HL-60/S4 treated with retinoic acid at 250 ng/mL for 4 days and 3 days (cell line): ENCODE results near the gene PTPRCAP.
"Not testable (repeated sequence)": the region's sequence is repeated elsewhere in the genome, so short reads cannot be mapped to it uniquely, and the experiment has no call there.

Experiments
- in situ Hi-C: fragments of 300-500 bp; cut with MboI; formaldehyde crosslinking; loops from 2 replicates; pipeline ENCODE4 v1.7.0; 2022; ENCODE audit warnings: low sequenced_read_pairs

PTPRCAP gene

DNA sequence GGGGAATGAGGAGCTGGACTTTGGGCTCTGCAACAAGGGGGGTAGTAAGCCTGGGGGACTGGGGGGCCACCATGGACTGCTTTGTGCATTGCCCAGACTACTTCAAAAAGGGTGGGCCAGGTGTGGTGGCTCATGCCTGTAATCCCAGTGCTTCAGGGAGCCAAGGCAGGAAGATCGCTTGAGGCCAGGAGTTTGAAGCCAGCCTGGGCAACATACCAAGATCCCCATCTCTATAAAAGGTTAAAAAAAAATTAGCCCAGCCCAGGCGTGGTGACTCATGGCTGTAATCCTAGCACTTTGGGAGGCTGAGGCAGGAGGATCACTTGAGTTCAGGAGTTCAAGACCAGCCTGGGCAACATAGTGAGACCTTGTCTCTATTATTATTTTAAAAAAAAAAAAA, 28.0 kb upstream of the PTPRCAP start:
- in situ Hi-C loops = not testable (repeated sequence)

DNA sequence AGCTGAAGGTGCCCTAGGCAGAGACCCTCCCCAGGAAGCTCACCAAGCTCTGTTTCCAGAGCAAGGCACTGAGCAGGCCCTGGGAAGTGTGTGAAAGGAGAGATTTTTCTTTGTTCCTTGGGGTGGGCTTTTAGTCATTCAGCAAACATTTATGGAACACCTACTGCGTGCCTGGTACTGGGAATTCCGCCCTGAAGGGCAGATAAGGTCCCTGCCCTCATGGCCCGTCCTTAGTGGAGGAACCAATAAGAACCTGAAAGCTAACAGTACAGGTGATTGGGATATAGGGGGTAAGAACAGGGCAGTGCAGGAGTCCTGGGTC, 27.7 kb upstream of the PTPRCAP start:
- in situ Hi-C loops = no loop called here

DNA sequence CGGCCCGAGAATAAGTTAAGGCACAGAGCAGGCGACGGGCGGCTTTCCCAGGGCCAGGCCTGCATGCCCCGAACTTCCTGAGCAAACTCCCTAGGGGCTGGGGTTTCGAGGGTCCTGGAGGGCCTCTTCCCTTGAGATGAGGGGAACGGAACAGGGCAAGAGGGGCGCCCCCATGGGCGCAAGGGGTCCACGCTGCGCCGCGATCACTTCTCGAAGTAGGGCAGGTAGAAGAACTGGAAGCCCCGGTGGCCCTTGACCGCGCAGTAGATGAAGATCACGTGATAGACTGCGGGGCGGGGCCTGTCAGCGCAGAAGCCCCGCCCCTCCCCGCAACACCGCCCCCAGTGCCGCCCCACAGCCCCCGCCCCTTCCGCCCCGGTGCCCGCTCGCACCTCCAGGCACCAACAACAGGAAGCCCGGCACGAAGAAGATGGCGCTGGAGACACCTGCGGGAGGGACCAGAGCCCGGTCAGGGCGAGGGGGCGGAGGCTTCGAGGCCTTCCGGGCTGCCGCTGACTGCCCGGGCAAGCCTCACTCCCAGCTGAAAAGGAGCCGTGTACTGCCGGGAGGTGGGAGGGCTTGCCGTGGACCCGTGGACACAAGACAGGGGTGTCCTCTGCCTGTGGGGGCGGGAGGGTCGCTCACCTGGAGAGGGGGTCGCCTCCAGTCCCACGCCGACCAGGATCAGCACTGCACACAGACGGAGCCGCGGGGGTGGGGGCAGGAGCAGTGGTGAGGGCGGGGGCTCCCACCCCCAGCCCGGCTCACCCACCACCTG, 27.1 kb upstream of the PTPRCAP start:
- in situ Hi-C loops = no loop called here

DNA sequence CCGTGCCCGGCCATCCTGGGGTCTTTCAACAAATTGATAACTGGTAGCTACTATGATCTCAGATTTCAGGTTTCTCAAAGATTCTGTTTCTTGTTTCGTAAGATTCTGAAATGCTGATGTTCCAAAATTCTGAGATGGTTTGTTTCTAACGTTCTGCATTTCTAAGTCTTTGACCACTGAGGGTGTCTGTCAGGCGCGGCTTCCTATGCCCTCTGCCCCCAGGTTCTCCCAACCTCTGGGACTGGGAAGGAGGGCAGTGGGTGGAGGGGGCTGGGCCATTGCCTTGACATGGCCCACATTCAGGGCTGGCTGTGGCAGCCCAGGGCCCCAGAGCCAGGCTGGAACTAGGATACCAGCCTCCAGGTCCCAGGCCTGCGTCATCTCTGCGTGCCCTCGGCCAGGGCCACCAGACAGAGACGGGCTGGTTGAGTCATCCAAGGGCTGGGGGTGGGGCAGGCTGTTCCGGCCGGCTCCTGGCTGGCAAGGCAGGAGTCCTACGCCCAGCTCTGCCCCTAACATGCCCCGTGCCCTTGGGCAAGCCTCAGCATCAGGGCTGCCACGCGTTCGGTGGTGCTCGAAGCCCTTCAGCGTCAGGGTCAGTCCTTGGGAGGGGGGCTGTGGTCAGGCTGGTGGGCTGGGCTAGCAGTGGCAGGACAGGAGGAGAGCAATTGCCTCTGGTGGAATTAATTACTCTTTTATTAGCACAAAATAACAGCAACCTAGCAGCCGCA, 26.4 kb upstream of the PTPRCAP start:
- in situ Hi-C loops = no loop called here

DNA sequence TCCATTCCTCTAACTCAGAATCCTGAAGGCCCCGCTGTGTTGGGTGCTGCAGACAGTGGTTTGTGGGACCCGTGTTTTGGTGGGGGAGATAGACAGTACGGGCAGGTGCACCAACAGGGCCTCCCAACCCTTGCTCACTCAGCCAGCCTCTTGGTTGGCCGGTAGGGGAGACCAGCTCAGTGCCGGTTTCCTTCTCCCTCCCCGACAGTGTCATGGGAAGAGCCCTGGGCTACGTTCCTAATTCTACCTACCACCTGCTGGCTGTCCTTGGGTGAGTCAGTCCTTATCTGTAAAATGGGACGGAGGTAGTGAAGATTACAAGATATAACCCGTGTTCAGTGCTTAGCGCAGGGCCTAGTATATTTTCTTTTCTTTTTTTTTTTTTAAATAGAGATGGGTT, 25.7 kb upstream of the PTPRCAP start:
- in situ Hi-C loops = no loop called here

DNA sequence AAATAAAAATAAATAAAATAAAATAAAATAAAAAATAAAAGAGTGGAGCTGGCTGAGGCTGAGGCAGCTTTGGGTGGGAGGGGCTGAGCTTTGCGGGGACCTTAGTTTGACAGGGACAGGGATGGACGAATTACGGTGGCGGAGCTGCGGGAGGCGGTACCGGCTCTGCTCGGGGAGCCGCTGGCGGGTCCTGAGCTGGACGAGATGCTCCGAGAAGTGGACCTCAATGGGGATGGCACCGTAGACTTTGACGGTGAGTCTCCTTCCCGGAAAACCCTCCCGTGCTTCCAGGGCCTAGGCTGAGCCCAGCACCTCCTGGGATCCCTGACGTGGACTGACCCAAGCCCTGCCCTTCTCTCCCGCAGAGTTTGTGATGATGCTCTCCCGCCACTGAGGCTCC, 20.8 kb upstream of the PTPRCAP start:
- in situ Hi-C loops = no loop called here

DNA sequence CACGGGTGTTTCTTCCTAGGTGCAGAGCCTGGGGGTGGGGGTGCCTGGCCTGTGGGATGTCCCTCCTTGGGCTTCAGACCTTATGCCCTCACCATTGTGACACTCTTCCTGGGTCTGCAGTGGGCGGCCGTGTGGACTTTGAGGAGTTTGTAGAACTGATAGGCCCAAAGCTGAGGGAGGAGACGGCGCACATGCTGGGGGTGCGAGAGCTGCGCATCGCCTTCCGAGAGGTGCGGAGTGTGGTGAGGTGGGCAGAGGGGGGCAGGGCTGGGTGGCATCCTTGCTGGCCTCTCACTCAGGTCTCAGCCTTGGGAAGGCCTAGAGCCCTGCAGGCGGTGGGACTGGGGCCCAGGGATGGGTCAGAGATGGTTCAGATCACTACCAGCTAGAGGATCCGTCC, 20.0 kb upstream of the PTPRCAP start:
- in situ Hi-C loops = no loop called here

DNA sequence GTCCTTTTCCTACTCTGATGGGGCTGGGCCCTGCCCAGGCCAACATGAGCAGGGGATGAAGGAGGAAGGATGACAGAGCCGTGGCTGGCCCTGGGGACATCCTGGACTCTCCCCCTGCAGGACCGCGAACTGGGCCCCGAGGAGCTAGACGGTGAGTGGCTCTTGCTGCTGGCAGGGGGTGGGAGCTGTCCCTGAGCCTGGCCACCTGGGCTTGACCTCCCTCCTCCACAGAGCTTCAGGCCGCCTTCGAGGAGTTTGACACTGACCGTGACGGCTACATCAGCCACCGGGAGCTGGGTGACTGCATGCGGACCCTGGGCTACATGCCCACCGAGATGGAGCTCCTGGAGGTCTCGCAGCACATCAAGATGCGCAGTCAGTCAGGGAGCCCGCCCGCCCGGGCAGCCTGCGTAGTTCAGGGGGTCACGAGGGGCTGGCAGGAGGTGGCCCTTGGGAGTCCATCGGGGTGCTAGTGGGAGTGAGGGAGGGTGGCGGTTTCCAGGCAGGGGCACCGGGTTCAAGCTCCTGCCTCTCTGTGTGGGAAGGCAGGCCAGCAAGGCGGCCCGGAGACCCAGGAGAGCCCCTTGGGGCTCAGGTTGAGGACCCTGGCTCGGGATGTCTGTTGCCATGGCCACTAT, 18.7 kb upstream of the PTPRCAP start:
- in situ Hi-C loops = no loop called here

DNA sequence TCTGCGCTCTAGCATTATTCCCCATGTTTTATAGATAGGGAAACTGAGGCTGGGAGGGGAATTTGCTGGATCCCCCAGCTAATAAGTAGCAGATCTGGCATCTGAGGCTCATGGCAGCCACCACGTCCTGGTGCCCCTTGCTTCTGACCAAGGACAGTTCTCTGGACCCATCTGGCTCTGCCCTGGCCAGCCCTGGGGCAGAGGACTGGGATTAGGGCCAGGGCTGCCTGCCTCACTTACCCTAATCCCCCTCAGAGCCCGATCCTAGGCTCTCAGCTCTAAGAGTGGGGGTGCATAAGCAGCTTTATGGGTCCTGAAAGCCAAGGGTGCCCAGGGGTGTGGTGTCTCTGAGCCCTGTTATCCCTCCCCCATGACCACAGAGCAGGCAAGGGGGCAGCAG, 17.6 kb upstream of the PTPRCAP start, which contains the start of gene CABP4:
Gene CABP4, plus strand, starts transcription at position 301 of the 400 bp plus-strand sequence. Its CDS starts 70 bp downstream, at position 371.
- in situ Hi-C loops = no loop called here

DNA sequence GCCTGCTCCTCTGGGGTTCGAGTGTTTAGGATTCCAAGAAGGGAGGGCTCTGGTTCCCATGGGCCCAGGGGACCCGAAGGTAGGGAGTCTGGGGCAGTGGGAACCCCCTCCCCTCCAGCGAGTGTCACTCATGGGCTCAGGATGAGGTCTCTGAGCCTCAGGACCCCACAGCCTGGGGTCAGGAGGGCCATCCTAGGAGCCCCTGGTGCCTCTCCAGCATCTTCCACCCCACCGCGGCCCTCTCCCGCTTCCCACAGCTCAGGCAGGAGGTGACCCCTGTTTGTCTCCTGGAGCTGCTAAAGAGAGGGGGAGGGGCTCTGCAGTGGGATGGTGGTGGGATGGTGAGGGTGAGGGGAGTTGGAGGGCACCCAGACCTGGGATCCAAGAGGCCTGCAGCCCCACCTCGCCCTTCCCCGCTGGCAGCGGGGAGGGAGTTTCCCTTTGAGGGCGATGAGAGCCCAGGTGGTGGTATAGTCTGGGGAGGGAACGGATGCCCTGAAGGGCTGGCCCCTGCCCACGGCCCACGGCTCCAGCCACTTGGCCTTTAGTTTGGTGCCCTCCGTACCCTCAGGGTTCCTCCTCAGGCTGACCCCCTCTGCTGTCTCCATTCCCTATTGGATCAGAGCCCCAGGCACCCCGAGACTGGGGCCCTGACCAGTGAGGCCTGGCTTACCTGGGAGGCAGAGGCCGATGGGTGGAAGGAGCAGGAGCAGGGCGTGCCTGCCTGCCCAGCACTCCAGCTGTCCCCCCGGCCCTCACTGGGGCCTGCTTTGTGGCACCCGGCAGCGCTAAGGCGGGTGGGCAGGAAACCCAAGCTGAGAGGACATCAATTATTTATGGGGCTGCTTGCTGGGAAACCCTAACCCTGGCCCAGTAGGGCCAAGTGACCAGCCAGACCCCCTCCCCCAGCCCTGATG, 16.6 kb upstream of the PTPRCAP start:
- in situ Hi-C loops = no loop called here

DNA sequence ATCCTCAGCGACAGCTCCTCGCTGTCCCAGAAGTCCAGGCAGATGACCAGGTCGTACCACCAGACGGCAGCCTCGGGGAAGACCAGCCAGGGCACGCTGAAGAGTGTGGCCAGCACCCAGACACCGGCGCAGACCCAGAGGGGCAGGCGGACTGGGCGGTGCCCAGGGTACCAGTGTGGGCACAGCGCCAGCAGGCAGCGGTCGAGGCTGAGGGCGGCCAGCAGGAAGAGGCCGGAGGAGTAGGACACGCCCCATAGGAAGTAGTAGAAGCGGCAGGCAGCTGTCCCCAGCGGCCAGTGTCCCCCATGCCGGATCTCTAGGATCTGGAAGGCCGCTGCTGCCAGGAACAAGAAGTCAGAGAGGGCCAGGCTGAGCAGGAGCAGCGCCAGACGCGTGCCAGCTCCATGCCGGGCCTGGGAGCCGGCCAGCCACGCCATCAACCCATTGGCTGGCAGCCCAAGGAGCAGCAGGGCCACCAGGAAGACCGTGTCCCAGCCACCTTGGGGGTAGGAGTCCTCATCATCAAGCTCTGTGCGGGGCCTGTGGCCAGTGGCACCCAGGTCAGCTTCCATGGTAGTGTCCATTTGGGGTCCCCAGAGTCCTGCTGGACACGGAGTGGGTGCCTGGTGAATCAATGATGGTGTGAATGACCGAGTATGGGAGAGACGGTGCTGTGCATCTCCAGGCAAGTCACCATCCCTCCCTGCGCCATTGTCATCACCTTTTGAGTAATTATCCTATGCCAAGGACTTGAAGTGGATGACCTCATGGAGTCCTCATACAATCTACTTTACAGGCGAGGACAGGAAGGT, 14.9 kb upstream of the PTPRCAP start, which contains the start of gene GPR152:
Gene GPR152, minus strand, starts transcription at position 589 of the 812 bp plus-strand sequence. Its CDS starts 5 bp downstream, at position 584.
- in situ Hi-C loops = no loop called here

DNA sequence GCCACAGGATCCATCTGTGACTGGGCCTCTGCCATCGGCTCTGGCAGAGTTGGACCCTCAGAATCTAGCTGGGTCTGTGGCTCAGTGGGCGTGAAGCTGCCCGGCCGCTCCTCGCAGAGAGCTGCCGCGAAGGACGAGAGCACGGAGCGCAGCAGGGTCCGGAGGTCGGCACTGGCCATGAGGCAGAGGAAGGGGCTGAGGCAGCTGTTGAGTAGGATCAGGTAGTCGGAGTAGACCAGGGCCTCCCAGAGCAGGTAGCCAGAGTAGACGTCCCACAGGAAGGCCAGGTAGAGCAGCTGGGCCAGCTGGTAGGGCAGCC, 14.1 kb upstream of the PTPRCAP start:
- in situ Hi-C loops = no loop called here

DNA sequence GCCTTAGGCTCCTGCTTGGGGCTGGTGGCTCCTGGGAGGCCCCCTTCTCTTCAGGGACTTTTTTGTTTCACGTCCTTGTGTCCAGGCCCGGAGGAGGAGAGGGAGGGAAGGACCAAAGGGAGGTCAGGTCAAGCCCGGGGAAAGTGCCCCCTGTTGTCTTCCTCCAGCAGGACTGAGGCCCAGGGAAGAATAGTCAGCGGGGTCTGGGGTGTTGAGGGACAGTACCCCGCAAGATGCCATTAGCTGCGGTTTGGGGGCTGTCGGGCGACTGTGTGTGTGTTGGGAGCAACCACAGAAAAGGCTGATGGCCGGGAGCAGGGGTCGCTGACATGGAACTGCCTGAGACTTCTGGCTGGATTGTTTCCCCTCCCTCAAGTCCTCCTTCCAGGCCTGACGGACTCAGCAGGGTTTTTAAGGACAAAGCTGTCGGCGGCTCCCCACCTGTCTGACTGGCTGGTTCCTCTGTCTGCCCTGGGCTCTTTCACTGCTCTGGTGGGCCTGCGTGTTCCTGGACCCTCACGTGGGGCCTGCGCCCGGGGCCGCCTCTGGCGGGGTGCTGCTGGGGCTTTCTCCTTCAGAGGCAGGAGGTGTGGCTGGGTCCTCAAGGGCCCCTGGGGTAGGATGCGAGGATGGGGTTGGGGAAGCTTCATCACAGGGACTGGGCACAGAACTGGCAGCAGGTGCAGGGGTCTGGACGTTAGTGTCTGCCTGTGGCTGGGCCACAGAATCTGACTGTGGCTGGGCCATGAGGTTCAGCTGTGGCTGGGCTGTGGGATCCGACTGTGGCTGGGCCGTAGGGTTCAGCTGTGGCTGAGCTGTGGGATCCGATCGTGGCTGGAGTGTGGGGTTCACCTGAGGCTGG, 13.5 kb upstream of the PTPRCAP start:
- in situ Hi-C loops = no loop called here

DNA sequence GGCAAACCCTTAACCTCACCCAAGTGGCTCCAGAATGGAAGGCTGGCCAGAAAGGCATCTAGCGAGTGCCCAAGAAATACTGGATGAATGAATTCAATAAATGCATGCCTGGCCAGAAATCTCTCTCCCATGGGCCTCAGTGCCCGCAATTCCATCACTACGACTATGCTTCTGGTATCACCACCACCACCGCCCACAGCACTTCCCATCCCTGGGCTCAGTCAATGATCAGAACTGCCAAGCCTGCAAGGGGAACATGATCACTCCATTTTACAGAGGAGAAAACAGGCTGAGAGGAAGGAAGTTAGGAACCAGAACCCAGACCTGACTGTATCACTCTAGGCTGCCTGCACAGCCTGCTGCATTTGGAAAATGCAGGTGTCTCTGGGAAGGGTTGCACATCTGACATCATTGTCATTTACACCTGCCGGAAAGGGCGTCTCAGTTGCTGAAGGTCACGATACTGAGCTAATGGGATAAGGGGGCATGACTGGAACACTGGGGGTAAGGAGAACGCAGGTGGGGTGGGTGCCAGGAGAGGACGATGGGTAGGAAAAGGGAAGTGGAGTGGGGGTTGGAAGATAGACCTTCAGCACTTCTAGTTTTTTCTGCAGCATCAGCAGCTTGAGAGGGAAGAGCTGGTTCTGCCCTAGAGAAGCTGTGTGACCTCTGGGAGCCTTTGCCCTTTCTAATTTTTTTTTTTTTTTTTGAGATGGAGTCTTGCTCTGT, 11.8 kb upstream of the PTPRCAP start:
- in situ Hi-C loops = no loop called here

DNA sequence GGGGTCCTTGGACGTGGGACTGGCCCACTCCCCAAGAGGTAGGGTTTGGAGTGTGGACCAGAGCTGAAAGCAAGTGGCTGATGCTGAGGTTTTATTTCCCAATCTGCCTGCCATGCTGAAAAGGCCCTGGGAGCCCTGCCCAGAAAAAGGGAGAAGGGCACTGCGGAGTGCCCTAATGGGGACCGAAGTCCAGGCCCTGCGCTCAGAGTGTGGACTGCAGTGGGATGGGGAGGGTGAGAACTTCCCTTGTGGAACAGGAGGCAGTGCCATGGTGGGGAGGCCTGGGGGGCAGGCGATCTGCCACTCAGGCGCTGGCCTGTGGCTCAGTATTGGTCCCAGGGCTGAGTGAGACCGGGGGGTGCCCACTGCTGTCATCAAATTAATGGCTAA, 10.7 kb upstream of the PTPRCAP start:
- in situ Hi-C loops = no loop called here

DNA sequence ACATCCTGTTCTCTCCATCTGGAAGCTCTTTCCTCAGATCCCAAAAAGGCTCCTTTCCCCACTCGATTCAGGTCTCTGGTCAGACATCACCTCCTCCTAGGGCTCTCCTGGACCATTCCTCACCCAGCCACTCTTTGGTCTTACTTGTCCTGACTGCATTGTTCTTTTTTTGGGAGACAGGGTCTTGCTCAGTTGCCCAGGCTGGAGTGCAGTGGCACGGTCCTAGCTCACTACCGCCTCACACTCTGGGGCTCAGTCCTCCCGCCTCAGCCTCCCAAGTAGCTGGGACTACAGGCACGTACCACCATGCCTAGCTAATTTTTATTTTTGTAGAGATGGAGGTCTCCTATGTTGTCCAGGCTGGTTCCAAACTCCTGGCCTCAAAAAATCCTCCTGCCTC, 8.0 kb upstream of the PTPRCAP start:
- in situ Hi-C loops = no loop called here

DNA sequence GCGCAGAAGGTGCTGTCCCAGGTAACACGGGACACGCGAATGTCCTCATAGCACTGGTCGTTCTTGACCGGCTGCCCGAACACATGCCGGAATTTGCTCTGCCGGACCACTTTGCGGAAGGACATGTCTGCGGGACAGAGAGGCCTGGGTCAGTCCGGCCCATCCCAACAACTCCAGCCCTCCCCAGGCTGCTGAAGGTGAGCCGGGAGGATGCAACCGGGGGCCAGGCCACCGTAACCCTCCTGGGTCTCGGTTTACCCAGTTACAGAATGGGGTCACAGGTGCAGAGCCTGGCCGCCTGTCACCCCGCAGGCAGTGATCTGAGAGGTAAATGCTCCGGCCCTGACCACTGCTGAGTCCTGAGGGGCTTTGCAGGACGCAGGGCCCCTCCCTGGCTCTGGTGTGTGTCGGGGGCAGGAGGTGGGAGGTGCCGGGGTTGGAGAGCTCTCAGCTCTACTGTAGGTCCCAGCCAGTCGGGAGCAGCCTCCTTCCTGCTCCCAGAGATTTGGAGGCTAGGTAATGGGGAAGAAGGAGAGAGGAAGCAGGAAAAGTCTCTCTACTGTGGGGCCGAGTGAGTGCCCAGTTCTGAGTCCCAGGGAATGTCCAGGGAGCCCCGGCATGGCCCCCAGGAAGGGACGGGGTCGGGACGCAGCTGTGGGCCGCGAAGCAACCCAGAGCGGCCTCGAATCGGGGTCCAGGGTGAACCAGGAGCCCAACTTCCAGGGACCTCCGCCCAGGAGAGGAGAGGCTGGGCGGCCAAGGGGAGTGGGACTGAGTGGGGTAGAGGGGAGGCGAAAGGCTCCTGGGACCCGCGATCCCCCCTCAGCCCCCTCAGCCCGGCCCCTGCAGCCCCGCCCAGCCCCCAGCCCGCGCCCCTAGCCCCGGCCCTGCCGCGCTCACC, 5.3 kb upstream of the PTPRCAP start:
- in situ Hi-C loops = no loop called here
